Stimulated activated CD8-positive, alpha-beta memory T cell treated with anti-CD3 and anti-CD28 coated beads, Interleukin-2, amount 100 ng/mL, for 48 hours (primary cell): ENCODE measurements around the gene F8A2.
"Not testable (repeated sequence)": the region's sequence is repeated elsewhere in the genome, so short reads cannot be mapped to it uniquely, and the experiment has no call there.

Experiments
- DNase-seq, 2 donors: peaks; one replicate each; pipeline ENCODE4 v3.0.0-alpha.2; 2020; ENCODE audit warnings: low read depth in 2 of 2

F8A2 gene

GRCh38 chrX:155381843-155382528 lies at the start of gene F8A2:
Gene F8A2, plus strand, starts transcription at chrX:155382095. Its CDS starts 20 bp downstream, at chrX:155382115.
- not testable (repeated sequence) for DNase-seq

- DNase-seq: no peak
Measured at GRCh38 chrX:155333544-155334100, 48.3 kb upstream of the F8A2 start.

GRCh38 chrX:155334486-155335336 lies 47.2 kb upstream of the F8A2 start, which contains the start of gene CLIC2:
Gene CLIC2, minus strand, starts transcription at chrX:155334614. Its CDS starts 187 bp downstream, at chrX:155334427.
- no peak for DNase-seq

- not testable (repeated sequence) for DNase-seq
Measured at GRCh38 chrX:155335337-155335712, 46.6 kb upstream of the F8A2 start.

- not testable (repeated sequence) for DNase-seq
Measured at GRCh38 chrX:155345689-155346088, 36.2 kb upstream of the F8A2 start.

- DNase-seq: not testable (repeated sequence)
Measured at GRCh38 chrX:155349448-155349847, 32.4 kb upstream of the F8A2 start.

- not testable (repeated sequence) for DNase-seq
Measured at GRCh38 chrX:155363712-155364111, 18.2 kb upstream of the F8A2 start.

- not testable (repeated sequence) for DNase-seq
Measured at GRCh38 chrX:155373777-155374458, 8.0 kb upstream of the F8A2 start.

- not testable (repeated sequence) for DNase-seq
Measured at GRCh38 chrX:155379802-155380201, 2.1 kb upstream of the F8A2 start.

GRCh38 chrX:155382529-155382967 lies 653 bp downstream of the F8A2 start:
- not testable (repeated sequence) for DNase-seq

GRCh38 chrX:155389634-155390033 lies 7.7 kb downstream of the F8A2 start:
- DNase-seq: no peak

GRCh38 chrX:155394747-155395276 lies 12.9 kb downstream of the F8A2 start:
- DNase-seq: not testable (repeated sequence)

- no peak for DNase-seq
Measured at GRCh38 chrX:155406429-155406828, 24.5 kb downstream of the F8A2 start.

GRCh38 chrX:155417769-155418168 lies 35.9 kb downstream of the F8A2 start:
- no peak for DNase-seq
